ENCODE results near the gene ABCB8.
A peak's percentile ranks its signal among the peaks of the same experiment; 100 is the strongest.

Gene ABCB8

DNA sequence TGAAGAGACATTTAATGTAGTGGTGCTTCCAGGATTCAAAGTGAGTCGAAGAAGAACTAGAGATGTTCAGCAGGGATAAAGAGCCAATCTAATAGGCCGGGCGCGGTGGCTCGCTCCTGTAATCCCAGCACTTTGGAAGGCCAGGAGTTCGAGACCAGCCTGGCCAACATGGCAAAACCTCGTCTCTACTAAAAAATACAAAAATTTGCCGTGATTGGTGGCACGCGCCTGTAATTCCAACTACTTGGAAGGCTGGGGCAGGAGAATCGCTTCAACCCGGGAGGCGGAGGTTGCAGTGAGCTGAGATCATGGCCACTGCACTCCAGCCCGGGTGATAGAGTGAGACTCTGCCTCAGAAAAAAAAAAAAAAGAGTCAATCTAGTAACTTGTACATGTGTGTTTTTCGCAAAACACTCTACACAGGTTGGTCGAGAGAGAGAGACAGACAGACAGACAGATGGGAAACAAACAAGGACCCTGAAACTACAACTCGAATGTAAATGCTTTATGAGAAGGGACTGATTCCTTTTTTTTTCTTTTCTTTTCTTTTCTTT is 775 bp downstream of the ABCB8 start:
- peak overlapping the region; percentile 73 for H3K4me3 ChIP-seq (ENCODE audit: low read depth, low read length)
- TF ChIP-seq, protein P1, sequence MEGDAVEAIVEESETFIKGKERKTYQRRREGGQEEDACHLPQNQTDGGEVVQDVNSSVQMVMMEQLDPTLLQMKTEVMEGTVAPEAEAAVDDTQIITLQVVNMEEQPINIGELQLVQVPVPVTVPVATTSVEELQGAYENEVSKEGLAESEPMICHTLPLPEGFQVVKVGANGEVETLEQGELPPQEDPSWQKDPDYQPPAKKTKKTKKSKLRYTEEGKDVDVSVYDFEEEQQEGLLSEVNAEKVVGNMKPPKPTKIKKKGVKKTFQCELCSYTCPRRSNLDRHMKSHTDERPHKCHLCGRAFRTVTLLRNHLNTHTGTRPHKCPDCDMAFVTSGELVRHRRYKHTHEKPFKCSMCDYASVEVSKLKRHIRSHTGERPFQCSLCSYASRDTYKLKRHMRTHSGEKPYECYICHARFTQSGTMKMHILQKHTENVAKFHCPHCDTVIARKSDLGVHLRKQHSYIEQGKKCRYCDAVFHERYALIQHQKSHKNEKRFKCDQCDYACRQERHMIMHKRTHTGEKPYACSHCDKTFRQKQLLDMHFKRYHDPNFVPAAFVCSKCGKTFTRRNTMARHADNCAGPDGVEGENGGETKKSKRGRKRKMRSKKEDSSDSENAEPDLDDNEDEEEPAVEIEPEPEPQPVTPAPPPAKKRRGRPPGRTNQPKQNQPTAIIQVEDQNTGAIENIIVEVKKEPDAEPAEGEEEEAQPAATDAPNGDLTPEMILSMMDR (IDR thresholded peaks at IDR 0.05; ENCODE audit: borderline replicate concordance, insufficient read depth, low read depth, low read length) = no peak

DNA sequence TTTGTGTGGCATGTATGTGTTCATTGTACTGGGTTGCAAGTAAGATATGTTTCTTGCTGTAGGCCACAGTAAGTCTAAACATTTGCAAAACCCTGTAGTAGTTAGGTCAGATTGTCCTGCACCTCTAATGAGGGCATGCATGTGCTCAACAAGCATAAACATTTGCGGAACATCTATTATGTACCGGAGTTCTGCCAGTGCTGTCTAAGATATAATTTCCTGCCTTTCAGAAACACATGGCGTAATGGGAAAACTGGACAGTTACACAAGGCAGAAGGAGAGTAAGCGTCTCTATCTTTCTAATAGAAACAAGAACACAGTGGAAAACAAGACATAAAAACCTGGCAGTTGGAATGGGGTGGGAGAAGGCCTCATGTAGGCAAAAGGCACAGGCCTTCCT is 2.8 kb downstream of the ABCB8 start:
- no peak overlapping the region for H3K4me3 ChIP-seq (ENCODE audit: low read depth, low read length)
- TF ChIP-seq, protein P1 (IDR thresholded peaks at IDR 0.05; ENCODE audit: borderline replicate concordance, insufficient read depth, low read depth, low read length) = no peak

DNA sequence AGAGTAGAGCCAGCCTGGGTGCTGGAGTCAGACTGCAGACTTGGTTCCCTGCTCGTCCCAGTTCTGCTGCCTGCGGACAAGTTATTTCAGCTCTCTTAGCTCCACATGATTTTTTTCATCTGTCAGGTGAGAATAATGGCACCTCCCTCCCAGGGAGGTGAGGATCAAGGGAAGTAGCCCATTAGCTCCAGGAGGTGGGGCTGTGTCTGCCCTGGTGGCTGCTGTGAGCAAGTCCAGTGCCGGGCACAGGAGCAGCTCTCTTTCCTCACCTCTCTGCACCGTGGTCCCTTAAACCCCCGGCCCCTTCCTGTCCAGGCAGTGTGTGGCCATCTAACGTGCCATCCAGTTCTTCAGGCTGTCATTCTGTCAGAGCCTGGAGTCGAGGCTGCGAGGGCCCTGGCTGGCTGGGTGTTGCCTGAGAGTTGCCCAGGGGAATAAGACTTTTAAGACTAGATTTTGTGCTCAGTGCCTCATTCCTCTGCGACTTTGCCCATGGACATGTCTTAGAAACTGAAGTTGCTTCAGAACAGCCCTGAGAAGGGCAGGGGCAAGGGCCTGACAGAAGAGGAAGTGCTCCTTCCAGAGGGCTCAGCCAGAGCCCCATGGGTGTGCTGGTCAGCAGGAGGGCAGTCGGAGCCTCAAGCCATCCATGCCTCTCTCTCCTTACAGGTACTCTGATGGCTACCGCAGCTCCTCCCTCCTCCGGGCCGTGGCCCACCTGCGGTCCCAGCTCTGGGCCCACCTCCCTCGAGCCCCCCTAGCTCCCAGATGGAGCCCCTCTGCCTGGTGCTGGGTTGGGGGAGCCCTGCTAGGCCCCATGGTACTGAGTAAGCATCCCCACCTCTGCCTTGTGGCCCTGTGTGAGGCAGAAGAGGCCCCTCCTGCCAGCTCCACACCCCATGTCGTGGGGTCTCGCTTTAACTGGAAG is 5.0 kb downstream of the ABCB8 start:
- H3K4me3 ChIP-seq (ENCODE audit: low read depth, low read length) = no peak overlapping the region
- TF ChIP-seq, protein P1 (IDR thresholded peaks at IDR 0.05; ENCODE audit: borderline replicate concordance, insufficient read depth, low read depth, low read length) = peak; percentile 16; the same call in 1 of the 2 replicates

DNA sequence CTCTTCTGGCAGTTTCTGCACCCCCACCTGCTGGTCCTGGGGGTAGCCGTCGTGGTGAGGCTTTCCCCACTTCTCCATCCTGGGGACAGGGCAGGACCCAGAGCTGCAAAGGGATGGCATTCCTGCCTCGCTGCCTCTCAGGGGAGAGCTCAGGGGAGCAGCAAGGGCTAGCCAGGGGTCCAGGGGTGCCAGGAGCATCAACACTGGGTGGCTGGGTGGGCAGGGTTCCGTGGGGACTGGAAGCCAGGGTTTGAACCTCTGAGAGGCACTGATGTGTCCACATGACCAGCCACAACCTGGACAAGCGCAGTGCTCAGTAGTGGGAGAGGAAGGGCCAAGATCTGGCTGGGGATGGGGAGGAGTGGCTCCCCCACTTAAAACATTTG is 5.6 kb downstream of the ABCB8 start:
- H3K4me3 ChIP-seq (ENCODE audit: low read depth, low read length) = no peak overlapping the region
- TF ChIP-seq, protein P1 (IDR thresholded peaks at IDR 0.05; ENCODE audit: borderline replicate concordance, insufficient read depth, low read depth, low read length) = no peak

DNA sequence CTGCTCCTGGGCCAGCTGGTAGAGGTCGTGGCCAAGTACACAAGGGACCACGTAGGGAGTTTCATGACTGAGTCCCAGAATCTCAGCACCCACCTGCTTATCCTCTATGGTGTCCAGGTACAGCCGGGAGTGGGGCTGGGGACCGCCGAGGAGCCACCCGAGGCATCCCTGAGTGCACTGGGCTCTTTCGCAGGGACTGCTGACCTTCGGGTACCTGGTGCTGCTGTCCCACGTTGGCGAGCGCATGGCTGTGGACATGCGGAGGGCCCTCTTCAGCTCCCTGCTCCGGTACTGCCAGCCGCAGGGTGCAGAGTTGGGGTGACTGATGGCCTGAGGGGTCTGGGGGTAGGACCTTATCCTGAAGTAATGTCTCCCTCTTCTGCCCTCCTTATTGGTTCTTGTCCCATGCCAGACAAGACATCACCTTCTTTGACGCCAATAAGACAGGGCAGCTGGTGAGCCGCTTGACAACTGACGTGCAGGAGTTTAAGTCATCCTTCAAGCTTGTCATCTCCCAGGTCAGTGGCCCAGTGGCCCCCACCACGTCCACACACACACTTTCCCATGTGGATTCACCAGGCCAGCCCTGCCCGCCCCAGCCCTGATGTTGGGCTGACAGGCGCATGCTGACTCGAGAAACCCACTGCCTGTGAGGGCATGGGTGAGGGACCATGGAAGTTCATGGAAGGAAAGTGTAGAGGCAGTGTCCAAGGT is 6.2 kb downstream of the ABCB8 start:
- TF ChIP-seq, protein P1 (IDR thresholded peaks at IDR 0.05; ENCODE audit: borderline replicate concordance, insufficient read depth, low read depth, low read length) = no peak
- H3K4me3 ChIP-seq (ENCODE audit: low read depth, low read length) = no peak overlapping the region

DNA sequence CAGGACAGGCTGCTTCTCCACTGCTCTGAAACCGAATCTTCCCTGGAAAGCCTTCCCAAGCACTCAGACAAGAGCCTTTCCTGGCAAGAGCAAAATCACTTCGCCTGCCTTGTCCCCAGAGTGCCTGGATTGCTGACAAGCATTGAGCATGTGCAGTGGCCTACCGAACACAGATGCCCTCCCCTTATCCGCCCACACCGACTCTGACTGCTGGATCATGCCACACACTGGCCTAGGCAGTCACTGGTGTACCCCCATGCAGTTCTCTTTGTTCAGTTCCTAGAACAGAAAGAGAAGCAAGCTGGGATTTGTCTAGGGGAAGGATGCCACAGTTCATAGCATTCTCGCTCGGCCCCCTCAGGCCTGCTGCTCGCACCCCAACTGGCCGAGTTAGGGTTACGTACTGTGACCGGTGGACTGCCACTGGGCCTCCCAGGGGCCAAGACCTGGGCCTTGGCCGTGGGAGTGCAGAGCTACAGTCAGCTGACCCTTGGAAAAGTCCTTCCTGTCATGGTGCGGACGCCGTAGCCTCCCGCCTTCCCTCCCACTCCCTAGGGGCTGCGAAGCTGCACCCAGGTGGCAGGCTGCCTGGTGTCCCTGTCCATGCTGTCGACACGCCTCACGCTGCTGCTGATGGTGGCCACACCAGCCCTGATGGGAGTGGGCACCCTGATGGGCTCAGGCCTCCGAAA is 6.9 kb downstream of the ABCB8 start:
- TF ChIP-seq, protein P1 (IDR thresholded peaks at IDR 0.05; ENCODE audit: borderline replicate concordance, insufficient read depth, low read depth, low read length) = no peak
- H3K4me3 ChIP-seq (ENCODE audit: low read depth, low read length) = no peak overlapping the region

All from GM12875 (cell line).